Esophagus squamous epithelium (tissue), 5 donors: ENCODE data around the gene PMM1. TPM values are rescaled to one million over a fixed set of nuclear protein-coding genes. Genes with fewer than 3 reads are reported as not detected.

Experiments used
- DNase-seq: peaks from one replicate; lab custom pipeline; 2025; lab: John Stamatoyannopoulos, UW
- H3K27ac ChIP-seq, 4 donors: fragments of 200-600 bp; sonication (generic); one replicate each; pipeline ENCODE4 v1.5.1; 2016 to 2019; ENCODE audit warnings: mild to moderate bottlenecking in 1 of 4
- H3K27me3 ChIP-seq, 4 donors: fragments of 200-600 bp; sonication (generic); 1 replicate in 3 of 4; 2 replicates in 1 of 4; pipeline versions ENCODE4 v1.5.1 to v1.6.0; 2017 to 2021; ENCODE audit warnings: antibody characterized with exemption in 1 of 4
- H3K36me3 ChIP-seq, 3 donors: fragments of 200-600 bp; sonication (generic); one replicate each; pipeline ENCODE4 v1.5.1; 2016 to 2019
- H3K4me1 ChIP-seq, 3 donors: fragments of 200-600 bp; sonication (generic); one replicate each; pipeline ENCODE4 v1.5.1; 2017 to 2019
- H3K4me3 ChIP-seq, 4 donors: fragments of 200-600 bp; sonication (generic); 1 replicate in 3 of 4; 2 replicates in 1 of 4; pipeline ENCODE4 v1.5.1; 2016 to 2019; ENCODE audit warnings: mild to moderate bottlenecking in 2 of 4, moderate library complexity in 1 of 4
- H3K9me3 ChIP-seq, 3 donors: fragments of 200-600 bp; sonication (generic); one replicate each; pipeline ENCODE4 v1.5.1; 2016 to 2019
- CTCF ChIP-seq, 6 experiments: fragments of 450-650 bp in 4 of 6; fragments of 200-600 bp in 2 of 6; sonication (generic) in 2 of 6; IDR thresholded peaks; one replicate each; pipeline ENCODE4 v1.5.1; 2016 to 2019; ENCODE audit warnings: antibody characterized with exemption in 6 of 6, mild to moderate bottlenecking in 4 of 6, moderate library complexity in 4 of 6
- POLR2A ChIP-seq, 4 donors: fragments of 450-650 bp; IDR thresholded peaks; one replicate each; pipeline ENCODE4 v1.6.1; 2017; ENCODE audit warnings: antibody characterized with exemption in 4 of 4, mild to moderate bottlenecking in 4 of 4, moderate library complexity in 3 of 4
- WGBS, 2 donors: methylation state at CpG; one replicate each; pipeline ENCODE4 v1.1.5; 2018; 5-methylcytosine and 5-hydroxymethylcytosine counted together
- intact Hi-C: fragments of 100-400 bp; cut with DNase I; formaldehyde crosslinking; loops from one replicate; pipeline ENCODE4 v1.15.0; 2022
- total RNA-seq, 4 donors: library from RNA; depleted of rRNA; stranded (reverse); fragments of >200 nt; gene quantifications; one replicate each; pipeline ENCODE4 v1.1.0, GENCODE V29; 2016
- donor health status: DM: yes; HTN: yes; CAD: no.

Gene PMM1
- total RNA-seq, 4 donors from 2014 or later: 17.9 to 65.2 (median 49.5) TPM

- no peak for DNase-seq
- no peaks in the 10 kb centered on the region for H3K27me3 ChIP-seq
- no peak overlapping the region for H3K27ac ChIP-seq
- intact Hi-C loops: no loop called here
- H3K36me3 ChIP-seq: peaks cover 4 to 94% (median 23%) of the 10 kb centered on the region in 3 donors
- H3K4me3 ChIP-seq: no peak overlapping the region
- H3K4me1 ChIP-seq: peaks cover 0 to 34% (median under 1%) of the 10 kb centered on the region in 3 donors
- no peak for TF ChIP-seq POLR2A (IDR thresholded peaks at IDR 0.05)
- no peak for TF ChIP-seq CTCF (IDR thresholded peaks at IDR 0.05)
- H3K9me3 ChIP-seq: no peaks in the 10 kb centered on the region
- 62 to 84% methylated on average over 4 of the region's 4 CpGs for WGBS, 2 donors
These were observed 14.3 kb upstream of the PMM1 start for GRCh38 chr22:41603873-41604332.

- TF ChIP-seq POLR2A (IDR thresholded peaks at IDR 0.05): no peak
- TF ChIP-seq CTCF (IDR thresholded peaks at IDR 0.05): no peak
- Histone ChIP-seq H3K4me3 (no peak overlapping the region), H3K36me3 (peaks cover 4 to 64% (median 12%) of the 10 kb centered on the region in 3 donors), H3K27ac (peak overlapping the region in 3 of 4 donors; percentile 34 to 86 (median 85)), H3K9me3 (no peaks in the 10 kb centered on the region), H3K27me3 (no peaks in the 10 kb centered on the region), H3K4me1 (peaks cover 6 to 63% (median 21%) of the 10 kb centered on the region in 3 donors)
- intact Hi-C loops: no loop called here
- 89 to 95% methylated on average over 4 to 6 of the region's 8 CpGs for whole genome bisulfite sequencing, 2 donors
- no peak for DNase-seq
These were observed 11.3 kb upstream of the PMM1 start for GRCh38 chr22:41600976-41601375.

DNA sequence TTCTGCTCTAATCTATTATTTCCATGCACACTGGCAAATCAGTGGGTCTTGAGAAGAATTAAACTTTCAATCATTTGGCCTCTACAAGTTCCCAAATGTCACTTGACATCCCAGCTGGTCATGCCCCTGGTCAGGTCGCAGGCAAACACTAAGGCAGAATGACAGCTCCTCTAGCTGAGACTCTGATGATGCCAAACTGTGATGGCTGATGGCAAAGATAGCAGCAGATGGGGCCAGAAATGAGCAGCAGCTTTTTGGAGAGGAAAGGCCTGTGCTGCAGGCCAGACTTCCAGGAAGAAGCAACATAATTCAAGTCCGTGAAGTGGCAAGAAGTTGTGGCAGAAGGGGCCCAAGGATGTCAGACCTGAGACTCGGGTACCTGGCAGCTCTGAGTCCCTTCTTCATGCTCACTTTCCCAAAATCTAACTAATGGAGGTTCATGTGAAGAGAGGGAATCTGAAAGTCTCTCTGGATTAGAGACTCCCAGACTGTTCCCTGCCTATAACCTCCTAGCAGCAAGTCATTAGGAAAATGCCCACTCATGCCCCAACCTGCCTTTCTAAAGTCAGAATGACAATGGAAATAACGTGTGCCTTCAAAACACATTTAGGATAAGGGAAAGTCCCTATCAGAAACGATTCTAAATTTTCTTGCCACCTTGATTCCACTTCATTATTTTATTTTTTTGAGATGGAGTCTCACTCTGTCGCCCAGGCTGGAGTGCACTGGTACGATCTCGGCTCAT is 9.4 kb upstream of the PMM1 start:
- Histone ChIP-seq H3K4me1 (peaks cover 6 to 65% (median 21%) of the 10 kb centered on the region in 3 donors), H3K27ac (peak overlapping the region; percentile 38 to 86 (median 71)), H3K4me3 (no peak overlapping the region), H3K36me3 (peaks cover 4 to 45% (median 6%) of the 10 kb centered on the region in 3 donors), H3K27me3 (no peaks in the 10 kb centered on the region), H3K9me3 (no peaks in the 10 kb centered on the region)
- WGBS, 2 donors: 29 to 57% methylated on average over 7 to 8 of the region's 8 CpGs
- intact Hi-C loops: no loop called here
- DNase-seq: no peak
- TF ChIP-seq POLR2A (IDR thresholded peaks at IDR 0.05): no peak
- no peak for TF ChIP-seq CTCF (IDR thresholded peaks at IDR 0.05)

GRCh38 chr22:41598081-41598480 is 8.4 kb upstream of the PMM1 start:
- Histone ChIP-seq H3K27ac (peak overlapping the region; percentile 38 to 86 (median 71)), H3K27me3 (no peaks in the 10 kb centered on the region), H3K4me3 (no peak overlapping the region), H3K36me3 (peaks cover 4 to 35% (median 6%) of the 10 kb centered on the region in 3 donors), H3K9me3 (no peaks in the 10 kb centered on the region), H3K4me1 (peaks cover 6 to 65% (median 21%) of the 10 kb centered on the region in 3 donors)
- no peak for TF ChIP-seq CTCF (IDR thresholded peaks at IDR 0.05)
- no peak for TF ChIP-seq POLR2A (IDR thresholded peaks at IDR 0.05)
- intact Hi-C loops: no loop called here
- no peak for DNase-seq
- 25 to 26% methylated on average over 4 of the region's 5 CpGs for whole genome bisulfite sequencing, 2 donors

- 27 to 75% methylated on average over 1 to 2 of the region's 2 CpGs for WGBS, 2 donors
- H3K4me1 ChIP-seq: peaks cover 6 to 65% (median 21%) of the 10 kb centered on the region in 3 donors
- H3K4me3 ChIP-seq: no peak overlapping the region
- DNase-seq: no peak
- TF ChIP-seq POLR2A (IDR thresholded peaks at IDR 0.05) (no peak), CTCF (IDR thresholded peaks at IDR 0.05) (no peak)
- no peaks in the 10 kb centered on the region for H3K9me3 ChIP-seq
- peaks cover 4 to 31% (median 6%) of the 10 kb centered on the region in 3 donors for H3K36me3 ChIP-seq
- H3K27me3 ChIP-seq: no peaks in the 10 kb centered on the region
- intact Hi-C loops: no loop called here
- H3K27ac ChIP-seq: peak overlapping the region; percentile 71 to 86 (median 78)
These were observed 8.0 kb upstream of the PMM1 start for GRCh38 chr22:41597635-41597953.
